Astrocyte (in vitro differentiated cells and primary cell): ENCODE measurements around the gene ORMDL1.
A peak's percentile ranks its signal among the peaks of the same experiment; 100 is the strongest.

ENCODE experiments used
- CTCF ChIP-seq: IDR thresholded peaks from 2 replicates; pipeline ENCODE4 v1.5.1; 2011; ENCODE audit warnings: low read depth, mild to moderate bottlenecking, inconsistent platforms, low read length, moderate library complexity; ENCODE audit not compliant: insufficient read depth
- EZH2 ChIP-seq: IDR thresholded peaks from 2 replicates; pipeline ENCODE4 v1.6.1; 2012; ENCODE audit warnings: mild to moderate bottlenecking, low read length, inconsistent platforms; ENCODE audit not compliant: insufficient read depth

- TF ChIP-seq CTCF (peak; percentile 55), EZH2 (no peak)
Measured at GRCh38 chr2:189751080-189751658, 33.0 kb downstream of the ORMDL1 start.
